Suprapubic skin (tissue), 4 donors: ENCODE measurements around the gene OSER1. TPM values are rescaled to one million over a fixed set of nuclear protein-coding genes. Genes with fewer than 3 reads are reported as not detected.

ENCODE experiments used
- DNase-seq, 2 donors: peaks; one replicate each; pipeline ENCODE4 v3.0.0-alpha.2; 2019; ENCODE audit warnings: low spot score in 2 of 2
- H3K27ac ChIP-seq: fragments of 200-600 bp; sonication (generic); one replicate; pipeline ENCODE4 v1.5.1; 2019
- H3K27me3 ChIP-seq: fragments of 200-600 bp; sonication (generic); one replicate; pipeline ENCODE4 v1.5.1; 2019
- H3K36me3 ChIP-seq: fragments of 200-600 bp; sonication (generic); one replicate; pipeline ENCODE4 v1.5.1; 2019
- H3K4me1 ChIP-seq: fragments of 200-600 bp; sonication (generic); one replicate; pipeline ENCODE4 v1.5.1; 2019
- H3K4me3 ChIP-seq: fragments of 200-600 bp; sonication (generic); one replicate; pipeline ENCODE4 v1.5.1; 2019; ENCODE audit warnings: mild to moderate bottlenecking
- H3K9me3 ChIP-seq: fragments of 200-600 bp; sonication (generic); one replicate; pipeline ENCODE4 v1.5.1; 2019
- EP300 ChIP-seq: sonication (generic); formaldehyde crosslinking; IDR thresholded peaks from one replicate; pipeline ENCODE4 v1.6.1; 2017; ENCODE audit warnings: antibody characterized with exemption
- POLR2A ChIP-seq, 2 donors: fragments of 450-650 bp; IDR thresholded peaks; one replicate each; pipeline ENCODE4 v1.6.1; 2017; ENCODE audit warnings: antibody characterized with exemption in 2 of 2, mild to moderate bottlenecking in 2 of 2, moderate library complexity in 2 of 2
- POLR2AphosphoS5 ChIP-seq, 3 donors: sonication (generic); formaldehyde crosslinking; IDR thresholded peaks; one replicate each; pipeline ENCODE4 v1.6.1; 2017; ENCODE audit warnings: antibody characterized with exemption in 3 of 3
- WGBS: methylation state at CpG from one replicate; pipeline ENCODE4 v1.1.5; 2018; 5-methylcytosine and 5-hydroxymethylcytosine counted together
- total RNA-seq, 4 donors: library from RNA; depleted of rRNA; stranded (reverse); fragments of >200 nt; gene quantifications; one replicate each; pipeline ENCODE4 v1.1.0, GENCODE V29; 2016
- TF ChIP-seq, protein P1 (sequence below), 2 donors: fragments of 200-600 bp in 1 of 2; fragments of 450-650 bp in 1 of 2; sonication (generic) in 1 of 2; IDR thresholded peaks; one replicate each; pipeline ENCODE4 v1.5.1; 2016 to 2019; ENCODE audit warnings: antibody characterized with exemption in 2 of 2, mild to moderate bottlenecking in 1 of 2, moderate library complexity in 1 of 2

The OSER1 gene
- total RNA-seq, 4 donors from 2014 or later: 34.2 to 51.6 (median 41.3) TPM

DNA sequence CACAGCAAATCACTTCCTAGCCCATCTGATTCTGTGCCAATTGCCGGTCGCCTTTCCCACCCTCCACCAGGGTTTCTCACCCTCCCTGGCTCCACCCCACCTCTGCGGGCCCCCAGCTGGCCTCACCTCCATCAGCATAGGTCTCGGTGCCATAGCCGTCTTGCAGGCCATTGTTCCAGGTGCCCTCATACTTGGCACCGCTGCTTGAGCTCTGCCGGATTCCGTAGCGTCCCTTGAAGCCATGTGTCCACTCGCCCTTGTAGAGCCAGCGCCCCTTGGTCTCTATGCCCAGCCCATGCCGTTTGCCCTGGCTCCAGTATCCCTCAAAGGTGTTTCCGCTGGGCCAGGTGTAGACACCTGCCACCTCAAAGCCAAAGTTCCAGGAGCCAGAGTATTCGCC is 24.4 kb downstream of the OSER1 start:
- Histone ChIP-seq H3K27me3 (peaks cover 11% of the 10 kb centered on the region), H3K4me1 (peaks cover 31% of the 10 kb centered on the region), H3K4me3 (peak overlapping the region; percentile 53), H3K27ac (peak overlapping the region; percentile 72), H3K36me3 (no peaks in the 10 kb centered on the region), H3K9me3 (no peaks in the 10 kb centered on the region)
- TF ChIP-seq POLR2A (IDR thresholded peaks at IDR 0.05) (no peak), POLR2AphosphoS5 (IDR thresholded peaks at IDR 0.05) (no peak), EP300 (no peak)
- TF ChIP-seq, protein P1, sequence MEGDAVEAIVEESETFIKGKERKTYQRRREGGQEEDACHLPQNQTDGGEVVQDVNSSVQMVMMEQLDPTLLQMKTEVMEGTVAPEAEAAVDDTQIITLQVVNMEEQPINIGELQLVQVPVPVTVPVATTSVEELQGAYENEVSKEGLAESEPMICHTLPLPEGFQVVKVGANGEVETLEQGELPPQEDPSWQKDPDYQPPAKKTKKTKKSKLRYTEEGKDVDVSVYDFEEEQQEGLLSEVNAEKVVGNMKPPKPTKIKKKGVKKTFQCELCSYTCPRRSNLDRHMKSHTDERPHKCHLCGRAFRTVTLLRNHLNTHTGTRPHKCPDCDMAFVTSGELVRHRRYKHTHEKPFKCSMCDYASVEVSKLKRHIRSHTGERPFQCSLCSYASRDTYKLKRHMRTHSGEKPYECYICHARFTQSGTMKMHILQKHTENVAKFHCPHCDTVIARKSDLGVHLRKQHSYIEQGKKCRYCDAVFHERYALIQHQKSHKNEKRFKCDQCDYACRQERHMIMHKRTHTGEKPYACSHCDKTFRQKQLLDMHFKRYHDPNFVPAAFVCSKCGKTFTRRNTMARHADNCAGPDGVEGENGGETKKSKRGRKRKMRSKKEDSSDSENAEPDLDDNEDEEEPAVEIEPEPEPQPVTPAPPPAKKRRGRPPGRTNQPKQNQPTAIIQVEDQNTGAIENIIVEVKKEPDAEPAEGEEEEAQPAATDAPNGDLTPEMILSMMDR (IDR thresholded peaks at IDR 0.05): no peak
- 77% methylated on average over 13 of the region's 14 CpGs for WGBS
- no peak for DNase-seq

DNA sequence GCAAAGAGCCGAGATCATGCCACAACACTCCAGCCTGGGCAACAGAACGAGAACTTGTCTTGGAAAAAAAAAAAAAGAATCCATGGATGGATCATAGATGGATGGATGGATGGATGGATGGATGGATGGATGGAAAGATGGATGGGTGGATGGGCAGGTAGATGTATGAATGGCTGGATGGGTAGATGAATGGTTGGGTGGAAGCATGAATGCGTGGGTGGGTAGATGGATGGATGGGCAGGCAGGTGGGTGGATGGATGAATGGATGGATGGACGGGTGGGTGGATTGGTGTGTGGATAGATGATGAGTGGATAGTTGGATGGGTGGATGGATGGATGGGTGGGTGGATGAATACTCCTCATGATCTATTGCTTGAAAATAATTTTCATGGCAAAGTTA is 25.0 kb downstream of the OSER1 start:
- no peaks in the 10 kb centered on the region for H3K36me3 ChIP-seq
- 97% methylated on average over 4 of the region's 4 CpGs for WGBS
- no peak for DNase-seq
- no peaks in the 10 kb centered on the region for H3K9me3 ChIP-seq
- peaks cover 11% of the 10 kb centered on the region for H3K27me3 ChIP-seq
- H3K4me1 ChIP-seq: peaks cover 31% of the 10 kb centered on the region
- H3K27ac ChIP-seq: no peak overlapping the region
- H3K4me3 ChIP-seq: peak overlapping the region; percentile 53
- TF ChIP-seq, protein P1 (IDR thresholded peaks at IDR 0.05): no peak
- TF ChIP-seq POLR2A (IDR thresholded peaks at IDR 0.05): no peak
- TF ChIP-seq POLR2AphosphoS5 (IDR thresholded peaks at IDR 0.05): no peak

GRCh38 chr20:44183282-44183681 is 27.3 kb downstream of the OSER1 start:
- no peak for TF ChIP-seq EP300
- no peak for TF ChIP-seq POLR2AphosphoS5 (IDR thresholded peaks at IDR 0.05)
- TF ChIP-seq, protein P1 (IDR thresholded peaks at IDR 0.05): no peak
- TF ChIP-seq POLR2A (IDR thresholded peaks at IDR 0.05): no peak
- peaks cover 20% of the 10 kb centered on the region for H3K4me1 ChIP-seq
- H3K36me3 ChIP-seq: no peaks in the 10 kb centered on the region
- DNase-seq: no peak
- 56% methylated on average over 2 of the region's 7 CpGs for WGBS
- H3K4me3 ChIP-seq: no peak overlapping the region
- peaks cover 11% of the 10 kb centered on the region for H3K27me3 ChIP-seq
- H3K9me3 ChIP-seq: no peaks in the 10 kb centered on the region
- no peak overlapping the region for H3K27ac ChIP-seq

DNA sequence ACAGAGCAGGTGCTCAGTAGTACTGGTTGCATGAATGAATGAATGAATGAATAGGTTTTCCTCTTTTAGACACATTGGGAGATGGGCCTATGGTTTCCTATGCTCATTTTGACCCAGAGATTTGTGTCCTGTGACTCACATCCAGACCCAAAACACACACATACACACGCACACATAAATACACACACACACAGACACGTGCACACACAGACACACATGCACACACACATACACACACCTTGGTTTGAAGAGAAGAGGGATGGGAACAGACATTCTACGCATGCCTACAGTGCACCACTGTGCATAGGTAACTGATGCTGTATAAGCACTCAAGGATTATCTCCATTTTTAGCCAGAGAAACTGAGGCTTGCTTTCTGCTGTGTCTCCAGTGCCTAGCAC is 27.7 kb downstream of the OSER1 start:
- DNase-seq: no peak
- no peak overlapping the region for H3K4me3 ChIP-seq
- TF ChIP-seq, protein P1 (IDR thresholded peaks at IDR 0.05): no peak
- no peak for TF ChIP-seq EP300
- no peak for TF ChIP-seq POLR2AphosphoS5 (IDR thresholded peaks at IDR 0.05)
- H3K27ac ChIP-seq: no peak overlapping the region
- whole genome bisulfite sequencing: 90% methylated on average over 3 of the region's 3 CpGs
- no peaks in the 10 kb centered on the region for H3K9me3 ChIP-seq
- no peaks in the 10 kb centered on the region for H3K36me3 ChIP-seq
- H3K27me3 ChIP-seq: peaks cover 11% of the 10 kb centered on the region
- H3K4me1 ChIP-seq: peaks cover 16% of the 10 kb centered on the region

GRCh38 chr20:44182135-44182765 is 28.3 kb downstream of the OSER1 start:
- TF ChIP-seq, protein P1 (IDR thresholded peaks at IDR 0.05): no peak
- TF ChIP-seq POLR2AphosphoS5 (IDR thresholded peaks at IDR 0.05) (no peak), POLR2A (IDR thresholded peaks at IDR 0.05) (no peak), EP300 (no peak)
- Histone ChIP-seq H3K27me3 (peaks cover 11% of the 10 kb centered on the region), H3K4me1 (peaks cover 10% of the 10 kb centered on the region), H3K27ac (no peak overlapping the region), H3K4me3 (no peak overlapping the region), H3K36me3 (no peaks in the 10 kb centered on the region), H3K9me3 (no peaks in the 10 kb centered on the region)
- WGBS: 49% methylated on average over 11 of the region's 13 CpGs
- peak in 1 of 2 donors; percentile 64 for DNase-seq
